ENCODE measurements around the gene LIMS1. TPM values are rescaled to one million over a fixed set of nuclear protein-coding genes. Genes with fewer than 3 reads are reported as not detected.
"Not testable (repeated sequence)": the region's sequence is repeated elsewhere in the genome, so short reads cannot be mapped to it uniquely, and the experiment has no call there.

Gene LIMS1
- total and polyA plus RNA-seq, 2 donors (not counting 3 experiments of a cell fraction or from before 2014, with no cell fraction given): 153 to 229 TPM

DNA sequence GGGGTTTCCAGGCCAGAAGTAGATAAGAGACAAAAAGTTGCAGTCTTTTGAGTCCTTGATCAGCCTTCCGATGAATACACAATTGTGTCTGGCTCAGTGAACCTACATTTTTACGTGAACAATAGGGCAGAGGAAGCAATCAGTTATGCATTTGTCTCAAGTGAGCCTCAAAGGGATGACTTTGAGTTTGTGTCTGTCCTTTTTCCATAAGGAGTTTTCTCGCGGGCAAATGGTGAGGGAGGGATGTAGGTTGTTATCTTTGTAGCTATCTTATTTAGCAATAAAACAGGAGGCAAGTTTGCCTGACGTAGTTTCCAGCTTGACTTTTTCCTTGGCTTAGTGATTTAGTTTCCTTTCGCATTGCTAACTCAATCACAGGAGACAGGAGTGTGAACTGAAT, 119.6 kb downstream of the LIMS1 start:
- H4K20me1 ChIP-seq (replicated peaks; ENCODE audit: control insufficient read depth, extremely low read depth, insufficient read depth, low read length); H2AFZ ChIP-seq (ENCODE audit: low read depth, low read length); BruUV-seq (replicated peaks); dilution Hi-C loops (cut with MboI; ENCODE audit: extremely low pct_ligation_motif_present, low sequenced_read_pairs); H3K36me3 ChIP-seq (ENCODE audit: control insufficient read depth in 2 of 2, extremely low read depth in 1 of 2, insufficient read depth in 2 of 2, low read length in 2 of 2); intact Hi-C loops (cut with micrococcal nuclease); H3K9me1 ChIP-seq (replicated peaks; ENCODE audit: control insufficient read depth, extremely low read depth, insufficient read depth, low read length); H3K27me3 ChIP-seq (ENCODE audit: control insufficient read depth in 2 of 2, insufficient read depth in 2 of 2, low read length in 2 of 2); H3K79me2 ChIP-seq (ENCODE audit: control insufficient read depth, insufficient read depth, low read length); POLR2A ChIA-PET; FAIRE-seq; H3K4me3 ChIP-seq (replicated peaks in 1 of 3; ENCODE audit: insufficient read depth in 1 of 3, low read depth in 1 of 3, low read length in 3 of 3); H3K9me3 ChIP-seq (replicated peaks; ENCODE audit: control insufficient read depth, insufficient read depth, low read length): not testable (repeated sequence)
- CTCF ChIA-PET: interaction anchor here (0.7 kb wide), 2 partner anchors 11 to 18 kb away, joined by 3 to 5 read pairs; no protein-coding TSS in a partner anchor
- Histone ChIP-seq H3K27ac (ENCODE audit: insufficient read depth, low read depth, low read length) (peak overlapping the region; percentile 92), H3K4me1 (ENCODE audit: control insufficient read depth, extremely low read depth, insufficient read depth, low read length) (peaks cover 19% of the 10 kb centered on the region), H3K4me2 (ENCODE audit: insufficient read depth, low read length) (peak overlapping the region; percentile 51), H3K9ac (replicated peaks; ENCODE audit: extremely low read depth, insufficient read depth, low read length) (peak overlapping the region; percentile 55)
- peak; percentile 71 for DNase-seq (ENCODE audit: low read depth, low spot score)
- peak; percentile 19 for TF ChIP-seq GATA2 (IDR thresholded peaks at IDR 0.05; ENCODE audit: insufficient read depth, insufficient read length, low read depth, low read length)

DNA sequence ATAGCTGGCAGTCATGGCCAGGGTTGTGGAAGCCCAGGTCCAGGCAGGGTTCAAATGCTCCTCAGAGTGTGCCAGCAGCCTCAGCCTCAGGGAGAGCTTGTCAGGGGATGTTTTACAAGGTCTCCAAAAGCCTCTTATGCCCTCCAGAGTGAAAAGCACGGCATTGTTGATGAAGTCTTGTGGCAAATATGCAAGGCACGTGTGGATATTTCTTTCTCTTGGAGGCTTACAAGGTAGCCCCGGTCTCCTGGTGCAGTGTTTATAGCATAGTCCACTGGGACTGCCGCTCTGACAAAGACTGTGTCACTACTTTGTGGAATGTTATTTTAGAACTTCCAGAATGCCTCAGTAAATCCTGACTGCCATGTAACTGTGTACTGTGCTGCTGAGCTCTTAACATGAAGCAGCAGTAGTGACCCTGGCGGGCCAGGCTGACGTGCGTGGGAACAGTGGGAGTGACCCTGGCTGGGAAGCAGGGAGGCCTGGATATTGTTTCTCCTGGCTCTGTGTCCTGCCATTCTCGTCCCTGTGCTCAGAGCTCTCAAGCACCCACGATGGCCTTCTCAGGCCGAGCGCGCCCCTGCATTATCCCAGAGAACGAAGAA, 120.4 kb downstream of the LIMS1 start:
- Histone ChIP-seq H3K4me3 (replicated peaks in 1 of 3; ENCODE audit: insufficient read depth in 1 of 3, low read depth in 1 of 3, low read length in 3 of 3) (peak overlapping the region in 1 of 3 experiments; percentile 31), H3K27ac (ENCODE audit: insufficient read depth, low read depth, low read length) (peak overlapping the region; percentile 92), H3K9ac (replicated peaks; ENCODE audit: extremely low read depth, insufficient read depth, low read length) (peak overlapping the region; percentile 63), H3K4me1 (ENCODE audit: control insufficient read depth, extremely low read depth, insufficient read depth, low read length) (peaks cover 19% of the 10 kb centered on the region), H3K4me2 (ENCODE audit: insufficient read depth, low read length) (peak overlapping the region; percentile 51)
- peak; percentile 27 for TF ChIP-seq POLR2AphosphoS5 (IDR thresholded peaks at IDR 0.05; ENCODE audit: insufficient read depth, low read depth, low read length)
- H3K36me3 ChIP-seq (ENCODE audit: control insufficient read depth in 2 of 2, extremely low read depth in 1 of 2, insufficient read depth in 2 of 2, low read length in 2 of 2); H2AFZ ChIP-seq (ENCODE audit: low read depth, low read length); H4K20me1 ChIP-seq (replicated peaks; ENCODE audit: control insufficient read depth, extremely low read depth, insufficient read depth, low read length); POLR2A ChIA-PET; dilution Hi-C loops (cut with MboI; ENCODE audit: extremely low pct_ligation_motif_present, low sequenced_read_pairs); intact Hi-C loops (cut with micrococcal nuclease); FAIRE-seq; H3K27me3 ChIP-seq (ENCODE audit: control insufficient read depth in 2 of 2, insufficient read depth in 2 of 2, low read length in 2 of 2); H3K9me1 ChIP-seq (replicated peaks; ENCODE audit: control insufficient read depth, extremely low read depth, insufficient read depth, low read length); H3K79me2 ChIP-seq (ENCODE audit: control insufficient read depth, insufficient read depth, low read length); H3K9me3 ChIP-seq (replicated peaks; ENCODE audit: control insufficient read depth, insufficient read depth, low read length): not testable (repeated sequence)
- CTCF ChIA-PET: interaction anchor here (0.7 kb wide), 2 partner anchors 12 to 18 kb away, joined by 3 to 5 read pairs; no protein-coding TSS in a partner anchor
- TSS peak; percentile 39 for BruUV-seq (replicated peaks)
- peak; percentile 83 for DNase-seq (ENCODE audit: low read depth, low spot score)

DNA sequence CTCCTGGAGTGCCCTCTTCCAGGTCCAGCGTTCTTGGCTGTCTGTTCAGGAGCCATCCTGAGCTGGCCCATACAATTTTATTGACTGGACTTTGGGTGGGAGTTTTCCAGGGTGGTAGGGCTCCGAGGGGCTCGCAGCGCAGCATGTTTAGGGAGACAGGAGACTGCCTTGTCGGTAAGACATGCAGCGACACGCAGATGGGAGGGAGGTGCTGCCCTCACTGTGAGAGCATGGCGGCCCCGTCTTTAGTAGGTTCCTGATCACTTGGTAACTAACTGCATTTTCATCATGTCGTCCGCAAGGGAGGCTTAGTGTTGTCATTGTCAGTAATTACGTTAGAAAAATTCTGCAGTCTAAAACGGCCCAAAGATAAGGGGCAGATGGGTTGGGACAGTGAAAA, 121.0 kb downstream of the LIMS1 start:
- DNase-seq (ENCODE audit: low read depth, low spot score); H3K9me1 ChIP-seq (replicated peaks; ENCODE audit: control insufficient read depth, extremely low read depth, insufficient read depth, low read length); H3K27me3 ChIP-seq (ENCODE audit: control insufficient read depth in 2 of 2, insufficient read depth in 2 of 2, low read length in 2 of 2); H3K9me3 ChIP-seq (replicated peaks; ENCODE audit: control insufficient read depth, insufficient read depth, low read length); CTCF ChIA-PET; intact Hi-C loops (cut with micrococcal nuclease); H3K27ac ChIP-seq (ENCODE audit: insufficient read depth, low read depth, low read length); H3K36me3 ChIP-seq (ENCODE audit: control insufficient read depth in 2 of 2, extremely low read depth in 1 of 2, insufficient read depth in 2 of 2, low read length in 2 of 2); H4K20me1 ChIP-seq (replicated peaks; ENCODE audit: control insufficient read depth, extremely low read depth, insufficient read depth, low read length); H3K79me2 ChIP-seq (ENCODE audit: control insufficient read depth, insufficient read depth, low read length); H2AFZ ChIP-seq (ENCODE audit: low read depth, low read length); H3K4me2 ChIP-seq (ENCODE audit: insufficient read depth, low read length); dilution Hi-C loops (cut with MboI; ENCODE audit: extremely low pct_ligation_motif_present, low sequenced_read_pairs); H3K9ac ChIP-seq (replicated peaks; ENCODE audit: extremely low read depth, insufficient read depth, low read length); FAIRE-seq; POLR2A ChIA-PET; H3K4me3 ChIP-seq (replicated peaks in 1 of 3; ENCODE audit: insufficient read depth in 1 of 3, low read depth in 1 of 3, low read length in 3 of 3): not testable (repeated sequence)
- peaks cover 19% of the 10 kb centered on the region for H3K4me1 ChIP-seq (ENCODE audit: control insufficient read depth, extremely low read depth, insufficient read depth, low read length)
- BruUV-seq (replicated peaks): TSS peak; percentile 48

DNA sequence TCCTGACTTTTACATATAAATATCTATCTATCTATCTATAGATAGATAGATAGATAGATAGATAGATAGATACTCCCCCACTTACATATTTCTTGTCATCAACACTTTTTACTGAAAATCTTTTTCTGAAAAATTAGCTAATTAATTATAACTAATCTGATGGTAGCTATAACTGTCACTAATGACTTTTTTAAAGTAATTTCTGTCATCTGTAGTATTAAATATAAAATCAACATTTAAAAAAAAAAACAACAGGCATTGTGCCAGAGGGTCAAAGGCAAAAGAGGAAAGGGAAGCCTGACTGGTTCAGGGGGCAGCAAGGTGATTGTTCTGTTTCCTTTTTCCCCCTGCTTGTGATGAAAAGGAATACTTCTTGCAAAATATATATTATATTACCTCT, 122.0 kb downstream of the LIMS1 start:
- POLR2A ChIA-PET; H2AFZ ChIP-seq (ENCODE audit: low read depth, low read length); H4K20me1 ChIP-seq (replicated peaks; ENCODE audit: control insufficient read depth, extremely low read depth, insufficient read depth, low read length); H3K27me3 ChIP-seq (ENCODE audit: control insufficient read depth in 2 of 2, insufficient read depth in 2 of 2, low read length in 2 of 2); H3K36me3 ChIP-seq (ENCODE audit: control insufficient read depth in 2 of 2, extremely low read depth in 1 of 2, insufficient read depth in 2 of 2, low read length in 2 of 2); H3K9me3 ChIP-seq (replicated peaks; ENCODE audit: control insufficient read depth, insufficient read depth, low read length); FAIRE-seq; dilution Hi-C loops (cut with MboI; ENCODE audit: extremely low pct_ligation_motif_present, low sequenced_read_pairs); H3K9me1 ChIP-seq (replicated peaks; ENCODE audit: control insufficient read depth, extremely low read depth, insufficient read depth, low read length); BruUV-seq (replicated peaks); intact Hi-C loops (cut with micrococcal nuclease); H3K79me2 ChIP-seq (ENCODE audit: control insufficient read depth, insufficient read depth, low read length): not testable (repeated sequence)
- H3K4me2 ChIP-seq (ENCODE audit: insufficient read depth, low read length): peak overlapping the region; percentile 55
- H3K9ac ChIP-seq (replicated peaks; ENCODE audit: extremely low read depth, insufficient read depth, low read length): peak overlapping the region; percentile 16
- DNase-seq (ENCODE audit: low read depth, low spot score): peak; percentile 52
- H3K27ac ChIP-seq (ENCODE audit: insufficient read depth, low read depth, low read length): peak overlapping the region; percentile 60
- peak overlapping the region in 2 of 3 experiments; percentile 23 to 72 for H3K4me3 ChIP-seq (replicated peaks in 1 of 3; ENCODE audit: insufficient read depth in 1 of 3, low read depth in 1 of 3, low read length in 3 of 3)
- CTCF ChIA-PET: interaction anchor here (0.6 kb wide), 1 partner anchor 19 kb away, joined by 3 read pairs; no protein-coding TSS in a partner anchor
- peaks cover 19% of the 10 kb centered on the region for H3K4me1 ChIP-seq (ENCODE audit: control insufficient read depth, extremely low read depth, insufficient read depth, low read length)

Measured in endothelial cell of umbilical vein (primary cell).